Stimulated activated CD4-positive, alpha-beta T cell treated with anti-CD3 and anti-CD28 coated beads, Interleukin-12 subunit alpha, Interleukin-12 subunit beta, amount 100 ng/mL, for 4 hours (primary cell): ENCODE data around the gene NECAB3.

Experiments
- DNase-seq: peaks from one replicate; pipeline ENCODE4 v3.0.0-alpha.2; 2020

The NECAB3 gene

GRCh38 chr20:33696448-33696847 is 22.2 kb upstream of the NECAB3 start:
- no peak for DNase-seq

DNA sequence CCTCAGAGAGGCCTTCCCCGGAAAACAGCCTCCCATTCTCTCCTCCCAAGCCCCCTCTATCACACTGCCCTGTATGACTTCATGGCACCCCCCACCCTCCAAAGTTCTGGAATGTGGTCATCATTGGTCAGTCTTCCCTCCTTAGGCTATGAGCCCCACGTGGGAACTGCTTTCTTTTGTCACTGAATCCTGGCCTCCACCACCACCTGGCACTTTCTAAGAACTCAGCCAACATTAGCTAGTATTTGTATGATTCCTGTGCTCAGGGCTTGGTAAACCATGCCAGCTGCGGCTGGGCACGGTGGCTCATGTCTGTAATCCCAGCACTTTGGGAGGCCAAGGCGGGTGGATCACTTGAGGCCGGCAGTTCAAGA is 20.4 kb upstream of the NECAB3 start:
- DNase-seq, result no peak

GRCh38 chr20:33693741-33694638 is 19.8 kb upstream of the NECAB3 start:
- DNase-seq, result no peak

- DNase-seq, result no peak
Observed at GRCh38 chr20:33693289-33693688, 19.1 kb upstream of the NECAB3 start.

GRCh38 chr20:33689973-33690372 is 15.7 kb upstream of the NECAB3 start:
- DNase-seq, result no peak

DNA sequence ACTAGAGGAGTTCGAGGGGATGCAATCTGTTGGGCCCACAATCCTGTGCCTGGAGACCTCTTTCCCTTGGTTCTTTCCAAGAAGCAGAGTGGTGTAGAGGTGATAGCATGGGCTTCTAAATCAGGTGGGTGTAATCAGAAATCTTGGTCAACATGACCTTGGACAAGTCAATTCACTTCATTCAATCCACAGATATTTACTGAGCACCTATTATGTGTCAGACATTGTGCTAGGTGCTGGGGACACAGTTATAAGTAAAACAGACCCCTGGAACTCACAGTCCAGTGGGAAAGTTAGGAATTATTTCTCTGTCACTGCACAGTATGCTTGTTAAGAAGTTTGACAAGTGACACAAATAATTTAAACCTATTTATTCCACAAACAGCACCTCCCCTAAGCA is 15.3 kb upstream of the NECAB3 start:
- DNase-seq, result no peak

- DNase-seq, result no peak
Observed at GRCh38 chr20:33688938-33689424, 14.8 kb upstream of the NECAB3 start.

- DNase-seq, result no peak
Observed at GRCh38 chr20:33687993-33688937, 14.0 kb upstream of the NECAB3 start.

- no peak for DNase-seq
Observed at GRCh38 chr20:33687370-33687915, 13.2 kb upstream of the NECAB3 start.

GRCh38 chr20:33686984-33687366 is 12.7 kb upstream of the NECAB3 start:
- DNase-seq, result no peak

DNA sequence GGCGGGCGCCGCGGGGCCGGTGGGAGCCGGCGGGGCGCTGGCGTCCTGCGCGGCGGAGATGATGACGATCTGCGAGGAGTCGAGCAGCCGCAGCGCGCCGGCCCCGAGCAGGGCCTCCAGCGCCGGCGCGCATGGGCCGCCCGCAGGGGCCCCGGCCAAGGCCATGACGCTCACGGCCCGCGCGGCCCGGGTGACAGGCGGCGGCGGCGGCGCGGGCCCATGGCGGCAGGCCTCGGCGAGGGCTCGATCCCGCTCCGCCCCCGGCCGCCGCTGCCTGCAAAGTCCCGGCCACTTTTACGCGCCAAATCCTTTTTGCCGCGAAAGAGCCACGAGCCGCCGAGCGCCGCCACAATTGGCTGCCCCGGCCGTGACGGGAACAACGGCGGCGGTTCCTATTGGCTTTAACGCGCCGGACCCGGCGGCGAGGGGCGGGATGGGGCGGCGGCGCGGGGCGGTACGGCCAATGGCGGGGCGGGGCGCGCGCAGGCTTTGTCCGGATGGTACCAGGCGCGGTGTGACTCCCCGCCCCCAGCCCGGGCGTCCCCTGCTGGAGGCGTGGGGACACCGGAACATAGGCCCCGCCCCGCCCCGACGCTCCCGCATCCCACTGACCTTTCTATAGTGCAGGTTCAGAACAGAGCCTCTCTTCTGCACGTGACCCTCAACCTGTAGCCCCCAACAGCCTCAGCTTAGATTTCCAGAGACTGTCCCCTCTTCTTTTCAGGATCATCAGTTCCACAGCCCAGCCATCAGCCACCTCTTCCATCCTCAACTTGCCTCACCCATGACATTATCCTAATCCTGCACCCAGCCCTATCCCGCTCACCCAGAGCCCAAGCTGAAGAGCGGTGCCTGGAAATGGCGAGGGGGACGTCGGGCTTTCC is 12.1 kb upstream of the NECAB3 start, which contains the start of gene E2F1:
Gene E2F1 (minus strand): TSS at position 286 of the 884 bp plus-strand sequence. CDS start 121 bp downstream, at position 165.
- peak; percentile 97 for DNase-seq

GRCh38 chr20:33685328-33686099 is 11.3 kb upstream of the NECAB3 start:
- peak; percentile 63 for DNase-seq

DNA sequence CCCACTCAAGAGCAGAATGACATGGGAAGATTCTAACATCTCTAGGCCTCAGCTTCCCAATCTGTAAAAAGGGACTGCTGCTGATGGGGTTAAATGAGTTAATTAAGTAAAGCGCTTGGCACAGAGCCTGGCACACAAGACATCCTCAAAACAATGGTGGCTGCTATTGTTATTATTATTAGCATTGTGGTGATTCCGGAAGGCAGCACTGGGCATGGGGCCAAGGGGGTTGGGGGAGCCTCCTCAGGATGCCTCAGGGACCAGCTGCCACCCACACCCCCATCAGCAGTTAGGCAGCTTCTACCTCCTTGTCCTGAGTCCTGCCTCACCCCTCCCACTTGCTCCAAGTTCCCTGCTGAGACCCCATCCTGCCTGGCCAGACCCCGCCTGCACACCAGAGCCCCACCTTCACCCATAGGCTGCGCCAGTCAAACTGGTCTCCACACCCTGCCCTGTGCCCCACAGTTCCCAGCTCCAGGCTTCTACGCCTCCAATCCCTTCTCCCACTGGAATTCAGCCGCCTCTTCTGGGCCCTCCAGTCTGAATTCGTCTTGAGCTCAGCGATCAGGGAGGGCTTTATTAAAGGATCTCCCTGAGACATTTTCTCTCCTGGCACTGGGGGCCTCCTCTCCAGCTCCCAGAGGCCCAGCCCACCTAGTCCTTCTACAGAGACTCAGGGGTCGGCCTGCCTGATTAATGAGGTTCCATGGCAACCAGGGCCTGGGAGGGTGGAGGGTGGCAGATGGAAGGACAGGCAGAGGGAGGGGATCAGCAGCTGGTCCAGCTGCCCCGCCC is 10.5 kb upstream of the NECAB3 start:
- no peak for DNase-seq

GRCh38 chr20:33681728-33682353 is 7.6 kb upstream of the NECAB3 start:
- DNase-seq, result no peak

DNA sequence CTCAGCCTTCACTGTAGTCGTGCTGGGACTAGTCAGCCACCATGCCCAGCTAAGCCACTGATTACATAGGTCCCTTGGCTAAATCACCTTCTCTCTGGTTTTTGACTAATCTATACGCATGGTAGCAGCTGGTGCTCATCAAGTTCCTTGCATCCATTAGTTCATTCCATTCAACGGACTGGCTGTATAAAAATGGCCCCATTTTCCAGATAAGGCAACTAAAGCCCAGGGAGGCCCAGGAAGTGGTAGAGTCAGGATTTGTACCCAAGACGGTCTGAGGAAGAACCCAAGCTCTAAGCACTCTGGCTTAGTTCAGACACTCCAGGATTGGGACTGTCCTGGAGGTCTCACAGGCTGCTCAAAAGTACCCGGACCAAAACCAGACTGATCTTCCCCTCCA is 7.1 kb upstream of the NECAB3 start:
- no peak for DNase-seq

DNA sequence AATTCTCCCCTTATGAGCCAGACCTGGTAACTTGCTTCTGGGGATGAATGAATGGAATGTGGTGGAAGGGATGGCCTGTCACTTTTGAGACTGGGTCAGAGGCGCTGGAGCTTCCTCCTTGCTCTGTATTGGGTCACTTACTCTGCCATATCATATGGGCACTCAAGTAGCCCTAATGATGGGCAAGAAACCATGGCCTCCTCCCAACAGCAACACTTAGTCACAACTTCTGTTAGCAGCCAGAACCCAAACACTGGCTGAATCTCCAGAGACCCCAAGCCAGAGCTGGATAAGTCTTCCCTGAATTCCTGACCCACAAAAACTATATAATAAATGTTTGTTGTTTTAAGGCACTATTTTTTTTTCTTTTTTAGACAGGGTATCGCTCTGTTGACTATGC is 6.5 kb upstream of the NECAB3 start:
- no peak for DNase-seq

- DNase-seq, result no peak
Observed at GRCh38 chr20:33679758-33680485, 5.7 kb upstream of the NECAB3 start.

GRCh38 chr20:33677991-33678702 is 3.9 kb upstream of the NECAB3 start:
- no peak for DNase-seq
